ENCODE measurements around the gene POFUT1.

The POFUT1 gene

GRCh38 chr20:32208499-32209154, 947 bp downstream of the POFUT1 start:
- no peak for DNase-seq

- no peak for DNase-seq
Measured at GRCh38 chr20:32209850-32210605, 2.3 kb downstream of the POFUT1 start.

- DNase-seq = no peak
Measured at GRCh38 chr20:32213870-32214269, 6.2 kb downstream of the POFUT1 start.

GRCh38 chr20:32215147-32215546, 7.5 kb downstream of the POFUT1 start:
- no peak for DNase-seq

- DNase-seq = no peak
Measured at GRCh38 chr20:32215729-32216128, 8.0 kb downstream of the POFUT1 start.

GRCh38 chr20:32216179-32217142, 8.8 kb downstream of the POFUT1 start:
- DNase-seq = no peak

- DNase-seq = no peak
Measured at GRCh38 chr20:32218156-32218900, 10.6 kb downstream of the POFUT1 start.

GRCh38 chr20:32224463-32224862, 16.8 kb downstream of the POFUT1 start:
- DNase-seq = no peak

- no peak for DNase-seq
Measured at GRCh38 chr20:32226391-32226790, 18.7 kb downstream of the POFUT1 start.

- DNase-seq = no peak
Measured at GRCh38 chr20:32227306-32227705, 19.6 kb downstream of the POFUT1 start.

GRCh38 chr20:32227744-32228688, 20.3 kb downstream of the POFUT1 start:
- no peak for DNase-seq

GRCh38 chr20:32229251-32229747, 21.6 kb downstream of the POFUT1 start:
- no peak for DNase-seq

GRCh38 chr20:32230707-32231106, 23.0 kb downstream of the POFUT1 start:
- DNase-seq = no peak

GRCh38 chr20:32231245-32231644, 23.6 kb downstream of the POFUT1 start:
- DNase-seq = no peak

GRCh38 chr20:32231847-32232246, 24.2 kb downstream of the POFUT1 start:
- DNase-seq = peak; percentile 33

GRCh38 chr20:32232326-32232886, 24.7 kb downstream of the POFUT1 start:
- DNase-seq = no peak

GRCh38 chr20:32233286-32233685, 25.6 kb downstream of the POFUT1 start:
- DNase-seq = no peak

GRCh38 chr20:32234135-32234808, 26.6 kb downstream of the POFUT1 start:
- no peak for DNase-seq

- no peak for DNase-seq
Measured at GRCh38 chr20:32235331-32236047, 27.8 kb downstream of the POFUT1 start.

Measured in CD4-positive, alpha-beta T cell treated with Interleukin-15 for 1 hour (primary cell).